ENCODE data around the gene HNF4A.

GRCh38 chr20:44334709-44335108, 20.8 kb upstream of the HNF4A start:
- TF ChIP-seq YY1 (IDR thresholded peaks at IDR 0.05; ENCODE audit: insufficient read depth, insufficient read length) (no peak), ZNF274 (IDR thresholded peaks at IDR 0.05; ENCODE audit: low read depth, low read length) (no peak), SUZ12 (IDR thresholded peaks at IDR 0.05; ENCODE audit: extremely low read depth, insufficient read depth, insufficient read length) (no peak)

Data from NT2/D1 (cell line).